Measurements from ENCODE around the gene SH3BP4.

- no peak for TF ChIP-seq EZH2phosphoT487 (IDR thresholded peaks at IDR 0.05; ENCODE audit: insufficient read depth, low read depth)
- TF ChIP-seq EZH2 (IDR thresholded peaks at IDR 0.05; ENCODE audit: insufficient read depth, poor library complexity, severe bottlenecking) = no peak
These were observed 676 bp downstream of the SH3BP4 start for GRCh38 chr2:234952270-234953115.

Data from GM23248 (cell line).